ENCODE data around the gene FOXP1. TPM values are rescaled to one million over a fixed set of nuclear protein-coding genes. Genes with fewer than 3 reads are reported as not detected.

The FOXP1 gene
- total and polyA plus RNA-seq, 4 donors: 4.9 to 35.4 (median 32.0) TPM

DNA sequence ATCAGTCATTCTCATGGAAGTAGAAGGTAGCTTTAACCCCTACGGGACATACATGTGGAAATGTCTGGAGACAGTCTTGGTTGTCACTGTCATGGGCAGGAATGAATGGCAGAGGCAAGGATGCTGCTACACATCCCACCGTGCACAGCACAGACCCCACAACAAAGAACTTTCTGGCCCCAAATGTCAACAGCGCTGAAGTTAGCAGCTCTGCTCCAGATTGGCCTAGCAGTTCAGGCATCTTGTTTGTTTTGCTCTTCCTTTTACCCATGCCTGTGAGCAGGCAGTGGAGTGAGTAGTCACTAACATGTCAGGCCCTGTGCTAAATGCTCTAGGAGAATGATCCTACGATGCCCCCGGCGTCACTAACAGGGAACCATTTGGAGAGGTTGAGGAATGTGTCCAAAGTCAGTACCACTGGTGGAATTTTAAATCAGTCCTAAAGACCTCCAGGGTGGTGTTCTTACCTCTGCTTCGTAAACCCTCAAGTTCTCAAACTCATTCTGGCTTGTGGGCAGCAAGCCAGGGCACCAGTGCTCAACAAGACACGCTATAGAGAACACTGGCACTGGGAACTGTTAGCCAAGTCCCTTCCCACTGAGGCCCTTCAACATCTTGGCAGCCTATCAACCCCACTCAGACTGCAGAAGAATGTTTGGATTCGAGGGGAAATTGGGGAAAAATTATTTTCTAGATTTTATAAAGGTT, 142.2 kb downstream of the FOXP1 start:
- Histone ChIP-seq H3K4me1 (ENCODE audit: control insufficient read depth in 4 of 4, insufficient read depth in 4 of 4, low read length in 3 of 4) (peaks cover 0 to 10% (median 0%) of the 10 kb centered on the region in 4 donors), H3K9ac (ENCODE audit: low read depth in 1 of 2, low read length in 2 of 2) (no peak overlapping the region), H3K27ac (ENCODE audit: low read depth in 1 of 2, low read length in 2 of 2) (no peak overlapping the region), H3K27me3 (ENCODE audit: control insufficient read depth in 4 of 4, insufficient read depth in 4 of 4, low read length in 3 of 4) (no peaks in the 10 kb centered on the region), H3K4me3 (ENCODE audit: low read depth in 1 of 3, low read length in 3 of 3) (no peak overlapping the region), H3K36me3 (ENCODE audit: control insufficient read depth in 4 of 4, insufficient read depth in 3 of 4, low read depth in 1 of 4, low read length in 3 of 4) (no peaks in the 10 kb centered on the region), H3K9me3 (ENCODE audit: control insufficient read depth in 4 of 4, low read length in 3 of 4) (no peaks in the 10 kb centered on the region)
- no peak for DNase-seq (ENCODE audit: low spot score)
- TF ChIP-seq FOXA2 (IDR thresholded peaks at IDR 0.05) (no peak), EGR1 (IDR thresholded peaks at IDR 0.05; ENCODE audit: low read depth in 2 of 2) (no peak), FOXA1 (IDR thresholded peaks at IDR 0.05) (no peak), RAD21 (IDR thresholded peaks at IDR 0.05) (no peak), SP1 (IDR thresholded peaks at IDR 0.05) (no peak), HNF4A (conservative IDR thresholded peaks at IDR 0.05) (no peak), YY1 (IDR thresholded peaks at IDR 0.05) (no peak), TAF1 (conservative IDR thresholded peaks at IDR 0.05) (no peak)
- TF ChIP-seq, protein P1, sequence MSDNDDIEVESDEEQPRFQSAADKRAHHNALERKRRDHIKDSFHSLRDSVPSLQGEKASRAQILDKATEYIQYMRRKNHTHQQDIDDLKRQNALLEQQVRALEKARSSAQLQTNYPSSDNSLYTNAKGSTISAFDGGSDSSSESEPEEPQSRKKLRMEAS (IDR thresholded peaks at IDR 0.05): no peak
- TF ChIP-seq, protein P2, sequence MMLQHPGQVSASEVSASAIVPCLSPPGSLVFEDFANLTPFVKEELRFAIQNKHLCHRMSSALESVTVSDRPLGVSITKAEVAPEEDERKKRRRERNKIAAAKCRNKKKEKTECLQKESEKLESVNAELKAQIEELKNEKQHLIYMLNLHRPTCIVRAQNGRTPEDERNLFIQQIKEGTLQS (IDR thresholded peaks at IDR 0.05): no peak
- TF ChIP-seq, protein P3, sequence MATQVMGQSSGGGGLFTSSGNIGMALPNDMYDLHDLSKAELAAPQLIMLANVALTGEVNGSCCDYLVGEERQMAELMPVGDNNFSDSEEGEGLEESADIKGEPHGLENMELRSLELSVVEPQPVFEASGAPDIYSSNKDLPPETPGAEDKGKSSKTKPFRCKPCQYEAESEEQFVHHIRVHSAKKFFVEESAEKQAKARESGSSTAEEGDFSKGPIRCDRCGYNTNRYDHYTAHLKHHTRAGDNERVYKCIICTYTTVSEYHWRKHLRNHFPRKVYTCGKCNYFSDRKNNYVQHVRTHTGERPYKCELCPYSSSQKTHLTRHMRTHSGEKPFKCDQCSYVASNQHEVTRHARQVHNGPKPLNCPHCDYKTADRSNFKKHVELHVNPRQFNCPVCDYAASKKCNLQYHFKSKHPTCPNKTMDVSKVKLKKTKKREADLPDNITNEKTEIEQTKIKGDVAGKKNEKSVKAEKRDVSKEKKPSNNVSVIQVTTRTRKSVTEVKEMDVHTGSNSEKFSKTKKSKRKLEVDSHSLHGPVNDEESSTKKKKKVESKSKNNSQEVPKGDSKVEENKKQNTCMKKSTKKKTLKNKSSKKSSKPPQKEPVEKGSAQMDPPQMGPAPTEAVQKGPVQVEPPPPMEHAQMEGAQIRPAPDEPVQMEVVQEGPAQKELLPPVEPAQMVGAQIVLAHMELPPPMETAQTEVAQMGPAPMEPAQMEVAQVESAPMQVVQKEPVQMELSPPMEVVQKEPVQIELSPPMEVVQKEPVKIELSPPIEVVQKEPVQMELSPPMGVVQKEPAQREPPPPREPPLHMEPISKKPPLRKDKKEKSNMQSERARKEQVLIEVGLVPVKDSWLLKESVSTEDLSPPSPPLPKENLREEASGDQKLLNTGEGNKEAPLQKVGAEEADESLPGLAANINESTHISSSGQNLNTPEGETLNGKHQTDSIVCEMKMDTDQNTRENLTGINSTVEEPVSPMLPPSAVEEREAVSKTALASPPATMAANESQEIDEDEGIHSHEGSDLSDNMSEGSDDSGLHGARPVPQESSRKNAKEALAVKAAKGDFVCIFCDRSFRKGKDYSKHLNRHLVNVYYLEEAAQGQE (IDR thresholded peaks at IDR 0.05): no peak
- WGBS: 87% methylated on average over 9 of the region's 9 CpGs

DNA sequence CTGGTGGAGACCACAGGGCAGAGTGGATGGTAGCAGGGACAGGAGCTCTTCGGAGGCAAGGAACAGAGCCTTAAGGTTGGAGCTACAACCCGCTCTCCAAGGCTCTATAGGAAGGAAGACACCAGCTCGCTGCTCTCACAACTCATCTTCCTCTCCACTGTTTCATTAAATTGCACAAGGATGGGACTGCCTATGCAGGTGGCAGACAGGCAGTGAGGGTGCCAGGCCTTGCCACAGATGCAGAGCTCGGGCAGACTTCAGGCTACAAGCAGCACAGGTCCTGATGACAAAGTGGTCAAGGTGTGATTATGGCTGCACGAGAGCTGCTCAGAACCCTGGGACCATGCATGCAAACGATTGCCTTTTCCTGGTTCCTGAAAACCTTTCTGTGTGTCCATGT, 144.6 kb downstream of the FOXP1 start:
- no peak overlapping the region for H3K9ac ChIP-seq (ENCODE audit: low read depth in 1 of 2, low read length in 2 of 2)
- H3K27ac ChIP-seq (ENCODE audit: low read depth in 1 of 2, low read length in 2 of 2): no peak overlapping the region
- WGBS: 88% methylated on average over 6 of the region's 6 CpGs
- no peaks in the 10 kb centered on the region for H3K9me3 ChIP-seq (ENCODE audit: control insufficient read depth in 4 of 4, low read length in 3 of 4)
- peaks cover 0 to 10% (median 0%) of the 10 kb centered on the region in 4 donors for H3K4me1 ChIP-seq (ENCODE audit: control insufficient read depth in 4 of 4, insufficient read depth in 4 of 4, low read length in 3 of 4)
- DNase-seq (ENCODE audit: low spot score): no peak
- TF ChIP-seq FOXA1 (IDR thresholded peaks at IDR 0.05): no peak
- TF ChIP-seq RAD21 (IDR thresholded peaks at IDR 0.05): no peak
- no peak for TF ChIP-seq HNF4G (IDR thresholded peaks at IDR 0.05)
- TF ChIP-seq JUND (IDR thresholded peaks at IDR 0.05): no peak
- TF ChIP-seq, protein P3 (IDR thresholded peaks at IDR 0.05): no peak
- TF ChIP-seq YY1 (IDR thresholded peaks at IDR 0.05): no peak
- no peak for TF ChIP-seq EGR1 (IDR thresholded peaks at IDR 0.05; ENCODE audit: low read depth in 2 of 2)
- no peaks in the 10 kb centered on the region for H3K36me3 ChIP-seq (ENCODE audit: control insufficient read depth in 4 of 4, insufficient read depth in 3 of 4, low read depth in 1 of 4, low read length in 3 of 4)
- no peaks in the 10 kb centered on the region for H3K27me3 ChIP-seq (ENCODE audit: control insufficient read depth in 4 of 4, insufficient read depth in 4 of 4, low read length in 3 of 4)
- no peak overlapping the region for H3K4me3 ChIP-seq (ENCODE audit: low read depth in 1 of 3, low read length in 3 of 3)
